GM21825 (cell line): Measurements from ENCODE around the gene VMP1.
"Not testable (repeated sequence)": the region's sequence is repeated elsewhere in the genome, so short reads cannot be mapped to it uniquely, and the experiment has no call there.

Experiments used
- ATAC-seq: cut with Tn5 transposase; IDR thresholded peaks from one replicate; pipeline ENCODE4 v1.9.1; 2021; ENCODE audit warnings: mild to moderate bottlenecking, moderate library complexity; ENCODE audit not compliant: unreplicated experiment

The VMP1 gene

DNA sequence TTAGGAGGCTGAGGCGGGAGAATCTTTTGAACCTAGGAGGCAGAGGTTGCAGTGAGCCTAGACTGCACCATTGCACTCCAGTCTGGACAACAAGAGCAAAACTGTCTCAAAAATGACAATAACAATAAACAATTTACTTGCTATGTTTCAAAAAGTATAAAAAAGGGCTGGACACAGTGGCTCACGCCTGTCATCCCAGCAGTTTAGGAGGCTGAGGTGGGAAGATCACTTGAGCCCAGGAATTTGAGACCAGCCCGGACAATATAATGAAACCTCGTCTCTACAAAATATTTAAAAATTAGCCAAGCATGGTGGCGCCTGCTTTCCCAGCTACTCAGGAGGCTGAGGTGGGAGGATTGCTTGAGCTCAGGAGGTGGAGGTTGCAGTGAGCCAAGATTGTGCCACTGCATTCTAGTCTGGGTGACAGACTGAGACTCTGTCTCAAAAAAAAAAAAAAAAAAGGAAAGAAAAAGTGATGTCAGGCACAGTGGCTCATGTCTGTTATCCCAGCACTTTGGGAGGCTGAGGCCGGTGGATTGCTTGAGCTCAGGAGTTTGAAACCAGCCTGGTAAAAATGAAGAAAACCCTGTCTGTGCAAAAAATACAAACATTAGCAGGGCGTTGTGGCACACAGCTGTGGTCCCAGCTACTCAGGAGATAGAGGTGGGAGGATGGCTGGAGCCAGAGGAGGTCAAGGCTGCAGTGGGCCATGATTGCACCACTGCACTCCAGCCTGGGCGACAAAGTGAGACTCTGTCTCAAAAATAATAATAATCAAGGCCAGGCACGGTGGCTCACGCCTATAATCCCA lies 146.7 kb downstream of the VMP1 start:
- not testable (repeated sequence) for ATAC-seq

DNA sequence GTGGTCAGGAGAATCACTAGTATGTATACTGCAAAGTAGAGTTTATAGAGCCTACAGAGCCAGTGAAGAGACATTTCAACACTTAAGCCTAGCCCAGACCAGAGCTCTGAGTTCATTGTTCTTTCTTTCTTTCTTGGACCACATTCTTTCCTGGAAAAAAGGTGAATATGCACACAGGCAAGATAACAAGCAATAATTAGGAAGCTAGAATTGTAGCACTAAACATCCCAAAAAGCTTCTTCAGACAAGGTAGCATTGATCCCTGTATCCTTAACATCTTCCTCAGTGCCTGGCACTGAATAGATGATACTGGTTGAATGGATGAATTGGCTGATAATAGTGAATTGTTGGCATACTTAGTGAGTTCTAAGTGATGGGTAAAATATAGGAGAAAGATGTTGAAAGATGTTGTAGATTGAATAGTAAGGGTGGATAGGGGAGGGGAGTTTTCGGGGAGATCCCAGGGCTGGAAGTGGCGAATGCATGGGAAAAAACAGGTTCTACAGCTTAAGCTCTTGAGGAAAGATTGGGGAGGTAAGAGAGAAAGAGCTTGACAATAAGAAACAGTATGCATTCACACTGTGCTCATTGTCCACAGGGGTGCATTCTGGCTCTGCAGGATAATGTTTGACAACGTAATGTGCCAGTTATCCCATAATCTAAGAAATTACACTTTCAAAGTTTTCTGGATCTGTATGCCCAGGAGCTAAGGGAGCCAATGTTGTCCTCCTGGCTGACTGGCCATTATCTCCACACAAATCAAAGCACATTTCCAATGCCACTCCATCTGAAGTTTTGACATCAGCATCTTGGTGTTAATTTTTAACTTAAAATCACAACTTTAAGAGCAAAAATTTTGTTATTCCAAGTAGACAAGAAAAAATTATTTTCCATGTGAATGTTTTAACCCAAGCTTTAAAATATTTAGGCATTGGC lies 149.7 kb downstream of the VMP1 start:
- no peak for ATAC-seq

DNA sequence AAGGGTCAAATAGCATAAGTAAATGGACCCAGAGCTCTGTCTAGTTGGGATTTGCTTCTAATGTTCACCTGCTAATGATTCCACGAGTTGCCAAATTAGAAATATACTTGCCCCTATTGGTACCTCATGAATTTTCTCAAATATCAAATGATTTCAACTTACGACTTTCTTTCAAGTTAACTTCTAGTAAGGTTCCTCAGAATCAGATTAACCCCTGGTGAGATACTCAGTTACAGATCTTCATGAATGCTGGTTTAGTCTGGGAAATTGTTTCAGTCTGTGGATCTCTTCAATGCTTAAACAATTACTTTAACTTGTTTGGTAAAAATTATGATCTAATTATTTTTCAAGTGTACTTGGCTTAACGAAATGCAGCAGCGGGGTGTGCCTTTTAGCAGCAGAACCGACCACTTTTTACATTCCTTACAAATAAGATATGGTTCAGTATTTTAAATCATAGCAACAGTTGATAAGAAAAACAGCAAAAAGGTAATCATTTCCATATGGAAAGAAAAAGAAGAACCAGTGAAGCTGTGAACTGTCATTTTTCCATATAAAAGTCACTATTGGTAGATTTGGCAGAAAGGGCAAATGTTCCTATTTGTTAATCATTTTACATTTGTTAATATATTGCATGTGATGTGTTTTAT lies 150.8 kb downstream of the VMP1 start:
- ATAC-seq: no peak

DNA sequence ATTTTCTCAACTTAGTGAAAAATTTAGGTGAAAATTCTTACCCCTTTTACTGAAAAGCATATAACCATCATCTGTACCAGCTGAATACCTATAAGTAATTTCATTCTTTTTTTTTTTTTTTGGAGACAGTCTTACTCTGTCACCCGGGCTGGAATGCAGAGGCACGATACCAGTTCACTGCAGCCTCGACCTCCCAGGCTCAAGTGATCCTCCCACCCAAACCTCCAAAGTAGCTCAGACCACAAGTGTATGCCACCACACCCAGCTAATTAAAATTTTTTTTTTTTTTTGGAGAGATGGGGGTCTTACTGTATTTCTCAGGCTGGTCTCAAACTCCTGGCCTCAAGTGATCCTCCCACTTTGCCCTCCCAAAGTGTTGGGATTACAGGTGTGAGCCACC lies 151.5 kb downstream of the VMP1 start:
- no peak for ATAC-seq

DNA sequence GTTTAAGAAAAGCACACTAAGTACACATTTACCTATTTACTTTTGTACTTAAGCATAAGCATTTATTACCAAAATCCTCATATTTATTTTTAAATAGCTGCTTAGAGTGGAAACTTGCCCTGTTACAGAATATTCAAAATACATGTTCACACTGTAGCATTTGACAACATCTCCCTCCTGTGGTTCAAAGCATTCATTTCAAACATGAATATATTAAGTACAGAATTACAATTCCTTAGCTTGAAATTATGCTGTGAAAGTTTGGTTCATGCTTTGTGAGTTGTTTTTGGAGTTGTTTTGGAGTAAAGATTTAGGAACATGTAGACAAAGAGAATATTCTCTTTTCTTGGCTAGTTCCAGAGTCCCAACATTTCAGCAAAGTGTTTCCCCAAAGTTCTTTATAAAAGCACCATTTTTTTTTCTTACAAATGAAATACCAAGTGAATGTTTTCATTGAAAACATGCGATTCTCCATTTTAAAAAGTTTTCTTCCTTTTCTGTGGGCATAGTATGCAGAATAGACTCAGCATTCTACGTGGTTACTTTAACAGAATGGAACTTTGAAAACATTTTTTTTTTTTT lies 152.1 kb downstream of the VMP1 start:
- ATAC-seq: no peak

DNA sequence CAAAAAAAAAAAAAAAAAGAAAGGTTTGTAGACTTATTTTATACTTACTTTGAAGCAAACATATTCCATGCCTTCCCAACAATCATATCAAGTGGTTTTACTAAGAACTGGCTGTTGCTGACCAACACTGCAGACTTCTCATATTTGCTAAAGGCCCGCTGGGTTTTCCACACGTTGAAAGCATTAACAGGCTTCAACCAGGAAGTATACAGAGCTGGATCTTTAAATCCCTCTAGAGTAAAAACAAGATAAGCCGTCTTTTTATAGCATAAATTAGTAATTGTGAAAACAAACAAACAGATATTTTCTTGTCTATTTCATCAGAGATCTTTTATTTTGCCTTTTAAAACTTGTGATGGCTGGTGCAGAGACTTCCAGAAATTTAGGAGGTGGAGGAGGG lies 156.2 kb downstream of the VMP1 start:
- ATAC-seq: no peak

DNA sequence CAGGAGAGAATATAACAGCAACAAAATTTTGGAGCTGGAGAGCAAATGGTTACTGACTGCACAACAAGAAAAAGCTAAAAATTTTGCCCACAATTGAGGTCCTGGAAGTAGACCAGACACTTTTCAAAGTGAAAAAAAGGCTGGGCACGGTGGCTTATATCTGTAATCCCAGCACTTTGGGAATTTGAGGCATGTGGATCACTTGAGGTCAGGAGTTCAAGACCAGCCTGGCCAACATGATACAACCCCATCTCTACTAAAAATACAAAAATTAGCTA lies 162.4 kb downstream of the VMP1 start:
- ATAC-seq: no peak

DNA sequence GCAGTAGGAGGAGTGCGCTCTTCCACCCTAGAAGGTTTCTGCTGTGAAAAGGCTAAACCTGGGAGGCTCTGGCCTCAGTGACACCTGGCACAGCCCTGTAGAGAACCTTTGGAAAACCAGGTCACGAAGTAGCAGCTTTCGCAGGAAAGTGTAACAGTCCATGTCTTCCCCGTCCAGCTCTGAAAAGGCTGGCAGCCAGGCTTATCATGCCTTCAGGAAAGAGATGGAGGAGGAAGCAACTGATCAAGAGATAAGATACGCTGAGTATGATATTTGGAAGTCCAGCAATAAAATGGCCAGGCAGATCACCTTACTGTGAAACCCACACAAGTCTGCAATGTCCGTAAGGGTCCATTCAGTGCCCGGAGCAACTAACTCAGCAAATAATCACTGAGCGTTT lies 163.0 kb downstream of the VMP1 start:
- no peak for ATAC-seq

DNA sequence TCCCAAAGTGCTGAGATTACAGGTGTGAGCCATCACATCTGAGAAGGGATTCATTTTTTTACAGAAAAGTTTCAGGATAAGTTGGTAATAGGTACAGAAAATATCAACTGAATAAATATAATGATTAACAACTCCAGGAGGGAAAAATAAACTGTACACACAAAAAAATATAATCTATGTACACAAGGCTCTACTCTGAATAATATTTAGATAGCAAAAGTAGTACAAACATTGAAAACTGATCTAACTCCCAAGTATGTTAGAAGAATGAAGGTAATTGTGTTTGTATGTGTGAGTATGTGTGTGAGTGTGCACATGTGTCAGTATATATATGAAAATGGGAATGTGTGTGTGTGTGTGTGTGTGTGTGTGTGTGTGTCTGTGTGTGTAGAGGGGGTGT lies 164.9 kb downstream of the VMP1 start:
- ATAC-seq: no peak

DNA sequence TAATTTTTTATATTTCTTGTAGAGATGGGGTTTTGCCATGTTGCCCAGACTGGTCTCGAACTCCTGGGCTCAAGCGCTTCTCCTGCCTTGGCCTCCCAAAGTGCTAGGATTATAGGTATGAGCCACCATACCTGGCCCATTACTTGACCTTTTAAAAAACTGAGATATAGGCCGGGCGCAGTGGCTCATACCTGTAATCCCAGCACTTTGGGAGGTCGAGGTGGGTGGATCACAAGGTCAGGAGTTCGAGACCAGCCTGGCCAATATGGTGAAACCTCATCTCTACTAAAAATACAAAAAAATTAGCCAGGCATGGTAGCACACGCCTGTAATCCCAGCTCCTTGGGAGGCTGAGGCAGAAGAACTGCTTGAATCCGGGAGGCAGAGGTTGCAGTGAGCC lies 166.0 kb downstream of the VMP1 start:
- not testable (repeated sequence) for ATAC-seq

DNA sequence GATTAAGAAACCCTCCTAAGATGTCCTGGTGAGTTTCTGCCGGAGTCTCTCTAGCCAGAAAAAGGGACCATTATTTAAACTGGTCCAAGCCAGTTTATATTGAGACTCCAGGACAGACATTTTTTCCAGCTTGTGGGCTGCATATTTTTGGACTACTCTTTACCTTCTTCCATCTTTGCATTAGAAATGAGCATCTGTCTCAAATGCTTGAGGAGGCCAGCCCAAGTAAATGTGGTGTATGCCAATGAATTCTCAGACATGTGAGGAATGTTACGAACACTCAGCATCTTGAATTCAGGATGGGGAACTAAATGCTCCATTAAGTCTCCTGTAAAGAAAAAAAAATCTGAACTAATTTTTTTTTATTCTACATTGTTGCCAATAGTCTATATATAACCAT lies 166.9 kb downstream of the VMP1 start:
- no peak for ATAC-seq

DNA sequence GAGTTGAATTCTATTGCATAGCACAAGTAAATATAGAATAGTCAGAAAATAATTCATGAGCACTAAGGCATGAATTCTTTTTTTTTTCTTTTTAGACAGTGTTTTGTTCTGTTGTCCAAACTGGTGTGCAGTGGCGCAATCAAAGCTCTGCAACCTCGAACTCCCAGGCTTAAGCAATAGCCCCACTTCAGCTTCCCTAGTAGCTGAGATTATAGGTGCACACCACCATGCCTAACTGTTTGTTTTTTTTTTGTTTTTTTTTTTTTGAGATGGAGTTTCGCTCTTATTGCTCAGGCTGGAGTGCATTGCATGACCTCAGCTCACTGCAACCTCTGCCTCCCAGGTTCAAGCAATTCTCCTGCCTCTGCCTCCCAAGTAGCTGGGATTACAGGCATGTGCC lies 168.7 kb downstream of the VMP1 start:
- no peak for ATAC-seq

DNA sequence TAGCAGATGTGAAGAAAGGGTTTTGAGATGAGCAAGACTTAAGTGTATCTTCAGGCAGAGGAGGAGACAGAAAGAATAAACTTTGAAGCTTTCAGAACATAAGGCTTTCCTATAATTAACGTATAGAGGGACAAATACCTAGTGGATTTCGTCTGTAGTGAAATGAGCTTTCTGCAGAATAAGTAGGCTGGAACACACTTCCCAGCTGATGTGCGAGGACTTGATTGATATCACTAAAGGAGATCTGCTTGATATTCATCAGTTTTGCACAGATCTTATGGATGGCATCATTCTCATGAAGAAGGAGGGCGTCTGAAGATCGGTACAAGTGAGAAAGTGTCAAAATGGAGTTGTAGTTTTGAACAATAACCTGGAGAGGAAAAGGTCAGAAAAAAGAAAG lies 170.5 kb downstream of the VMP1 start:
- ATAC-seq: no peak

DNA sequence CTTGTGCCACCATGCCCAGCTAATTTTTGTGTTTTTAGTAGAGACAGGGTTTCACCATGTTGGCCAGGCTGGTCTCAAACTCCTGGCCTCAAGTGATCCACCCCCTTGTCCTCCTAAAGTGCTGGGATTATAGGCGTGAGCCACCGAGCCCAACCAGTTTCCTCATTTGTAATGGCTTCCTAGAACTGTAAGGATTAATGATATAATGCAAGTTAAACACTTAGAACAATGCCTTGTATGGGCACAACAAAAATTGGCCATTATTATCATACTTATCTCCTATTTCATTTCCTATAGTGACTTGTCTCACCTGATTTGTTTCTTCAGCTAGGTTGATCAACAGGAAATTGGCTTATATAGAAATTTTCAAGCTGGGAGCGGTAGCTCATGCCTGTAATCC lies 171.2 kb downstream of the VMP1 start:
- ATAC-seq: no peak

DNA sequence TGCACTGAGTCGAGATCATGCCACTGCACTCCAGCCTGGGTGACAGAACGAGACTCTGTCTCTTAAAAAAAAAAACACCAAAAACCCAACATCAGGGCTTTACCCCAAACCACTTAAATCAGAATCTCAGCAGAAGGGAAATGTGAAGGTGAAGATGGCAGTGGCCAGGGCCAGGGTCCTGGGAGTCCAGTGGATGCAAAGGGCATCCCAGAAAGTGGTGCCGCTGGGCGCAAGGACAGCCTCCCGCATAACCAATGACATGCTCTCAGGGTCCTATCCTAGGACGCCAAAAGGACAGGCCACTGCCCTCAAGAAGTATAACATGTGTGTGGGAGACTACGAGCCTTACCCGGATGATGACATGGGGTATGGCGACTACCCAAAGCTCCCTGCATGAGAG lies 177.4 kb downstream of the VMP1 start:
- no peak for ATAC-seq

DNA sequence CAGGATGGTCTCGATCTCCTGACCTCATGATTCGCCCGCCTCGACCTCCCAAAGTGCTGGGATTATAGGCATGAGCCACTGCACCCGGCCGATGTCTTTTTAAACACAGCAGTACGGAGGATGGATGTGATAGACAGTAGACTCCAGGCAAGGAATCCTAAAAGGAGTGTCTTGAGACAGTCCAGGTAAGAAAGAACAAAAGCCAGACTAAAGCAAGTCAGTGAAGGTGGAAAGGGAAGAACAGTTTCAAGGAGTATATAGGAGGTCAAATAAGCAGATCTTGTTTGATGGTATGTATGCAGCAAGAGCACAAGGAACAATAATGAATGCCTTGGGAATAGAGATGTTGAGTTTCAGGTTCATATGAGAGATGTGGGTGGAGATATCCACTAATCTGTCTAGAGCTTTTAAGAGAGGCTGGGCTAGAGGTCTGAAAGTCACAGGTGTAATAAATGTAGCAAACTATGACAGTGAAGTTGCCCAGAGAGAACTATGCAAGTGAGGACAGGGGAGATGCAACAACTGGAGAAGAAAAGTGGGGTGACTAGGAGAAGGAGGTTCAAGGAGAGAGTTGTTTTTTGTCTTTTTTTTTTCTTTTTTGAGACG lies 180.8 kb downstream of the VMP1 start:
- no peak for ATAC-seq

DNA sequence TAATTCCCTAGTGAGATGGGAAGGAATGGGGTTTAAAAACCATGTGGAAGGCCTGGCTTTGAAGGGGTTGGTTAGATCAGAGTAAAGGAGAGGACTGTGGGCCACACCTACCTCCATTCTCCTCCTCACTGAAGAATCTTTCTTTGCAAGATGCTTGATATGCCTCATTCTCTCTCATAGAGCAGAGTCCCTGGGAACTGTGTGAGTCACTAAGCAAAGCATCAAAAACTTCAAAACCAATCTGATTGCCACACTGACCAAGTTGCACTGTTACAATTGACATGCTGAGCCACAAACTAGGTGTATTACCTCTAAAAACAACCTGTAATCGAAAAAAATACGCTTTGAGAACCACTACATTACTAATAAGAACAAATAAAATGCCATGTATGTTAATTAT lies 183.3 kb downstream of the VMP1 start:
- no peak for ATAC-seq
